Left ventricle myocardium inferior (tissue), 1 donor: ENCODE measurements around the gene SPG11. TPM values are rescaled to one million over a fixed set of nuclear protein-coding genes. Genes with fewer than 3 reads are reported as not detected.

Experiments
- DNase-seq: peaks from one replicate; pipeline ENCODE4 v3.0.0-alpha.2; 2020
- H3K27ac ChIP-seq: fragments of 200-600 bp; replicated peaks from 2 replicates; pipeline ENCODE4 v1.8.0; 2021
- H3K27me3 ChIP-seq: fragments of 200-600 bp; 2 replicates; pipeline ENCODE4 v1.8.0; 2021; ENCODE audit warnings: low read depth
- H3K36me3 ChIP-seq: fragments of 200-600 bp; 2 replicates; pipeline ENCODE4 v1.8.0; 2021
- H3K4me1 ChIP-seq: fragments of 200-600 bp; 2 replicates; pipeline ENCODE4 v1.8.0; 2021
- H3K4me3 ChIP-seq: fragments of 200-600 bp; 2 replicates; pipeline ENCODE4 v1.8.0; 2021; ENCODE audit warnings: mild to moderate bottlenecking, moderate library complexity
- H3K9me3 ChIP-seq: fragments of 200-600 bp; replicated peaks from 2 replicates; pipeline ENCODE4 v1.8.0; 2021
- CTCF ChIP-seq: fragments of 200-600 bp; IDR thresholded peaks from 2 replicates; pipeline ENCODE4 v1.8.0; 2021; ENCODE audit warnings: antibody characterized with exemption, mild to moderate bottlenecking, borderline replicate concordance
- intact Hi-C: fragments of 100-400 bp; cut with micrococcal nuclease; formaldehyde crosslinking; loops from one replicate; pipeline ENCODE4 v1.11.0; 2022
- total RNA-seq: library from RNA; stranded (reverse); fragmentation: NEBNext Ultra II Directional; extraction: Animal tissue kit (Norgen Biotek cat#: 25700); gene quantifications from one replicate; pipeline ENCODE4 v1.2.1, GENCODE V29; 2021
- donor health status: DM: no; HTN: yes; CAD: no; lungs with severe emphysema.

SPG11 gene
- total RNA-seq, 1 donor from 2014 or later = 49.6 TPM

GRCh38 chr15:44659056-44659455 lies 4.4 kb downstream of the SPG11 start:
- Histone ChIP-seq H3K4me3 (no peak overlapping the region), H3K27ac (no peak overlapping the region), H3K4me1 (peaks cover 52% of the 10 kb centered on the region), H3K9me3 (no peaks in the 10 kb centered on the region), H3K36me3 (peaks cover 60% of the 10 kb centered on the region), H3K27me3 (no peaks in the 10 kb centered on the region)
- DNase-seq = no peak
- intact Hi-C loops = no loop called here
- TF ChIP-seq CTCF = no peak

GRCh38 chr15:44657378-44657777 lies 6.1 kb downstream of the SPG11 start:
- H3K9me3 ChIP-seq = no peaks in the 10 kb centered on the region
- peaks cover 37% of the 10 kb centered on the region for H3K4me1 ChIP-seq
- TF ChIP-seq CTCF = no peak
- H3K27me3 ChIP-seq = no peaks in the 10 kb centered on the region
- DNase-seq = no peak
- no peak overlapping the region for H3K4me3 ChIP-seq
- peaks cover 75% of the 10 kb centered on the region for H3K36me3 ChIP-seq
- intact Hi-C loops = no loop called here
- H3K27ac ChIP-seq = peak overlapping the region; percentile 62

- Histone ChIP-seq H3K36me3 (peaks cover 80% of the 10 kb centered on the region), H3K9me3 (no peaks in the 10 kb centered on the region), H3K4me3 (peak overlapping the region; percentile 1), H3K27ac (peak overlapping the region; percentile 62), H3K27me3 (no peaks in the 10 kb centered on the region), H3K4me1 (peaks cover 32% of the 10 kb centered on the region)
- DNase-seq = no peak
- TF ChIP-seq CTCF = no peak
- intact Hi-C loops = no loop called here
These were observed 6.5 kb downstream of the SPG11 start for GRCh38 chr15:44656913-44657312.

GRCh38 chr15:44656298-44656697 lies 7.2 kb downstream of the SPG11 start:
- no peaks in the 10 kb centered on the region for H3K27me3 ChIP-seq
- peaks cover 26% of the 10 kb centered on the region for H3K4me1 ChIP-seq
- intact Hi-C loops = no loop called here
- no peak for DNase-seq
- H3K4me3 ChIP-seq = peak overlapping the region; percentile 1
- H3K9me3 ChIP-seq = no peaks in the 10 kb centered on the region
- peak overlapping the region; percentile 62 for H3K27ac ChIP-seq
- peaks cover 86% of the 10 kb centered on the region for H3K36me3 ChIP-seq
- TF ChIP-seq CTCF = no peak

- H3K27me3 ChIP-seq = no peaks in the 10 kb centered on the region
- H3K27ac ChIP-seq = no peak overlapping the region
- peaks cover 18% of the 10 kb centered on the region for H3K4me1 ChIP-seq
- no peak overlapping the region for H3K4me3 ChIP-seq
- DNase-seq = no peak
- no peak for TF ChIP-seq CTCF
- intact Hi-C loops = no loop called here
- H3K36me3 ChIP-seq = peaks cover 95% of the 10 kb centered on the region
- no peaks in the 10 kb centered on the region for H3K9me3 ChIP-seq
These were observed 8.6 kb downstream of the SPG11 start for GRCh38 chr15:44654858-44655257.

GRCh38 chr15:44647637-44648036 lies 15.8 kb downstream of the SPG11 start:
- no peak overlapping the region for H3K27ac ChIP-seq
- DNase-seq = no peak
- peaks cover 5% of the 10 kb centered on the region for H3K9me3 ChIP-seq
- H3K36me3 ChIP-seq = peaks cover 79% of the 10 kb centered on the region
- no peak overlapping the region for H3K4me3 ChIP-seq
- TF ChIP-seq CTCF = no peak
- H3K27me3 ChIP-seq = no peaks in the 10 kb centered on the region
- no peaks in the 10 kb centered on the region for H3K4me1 ChIP-seq
- intact Hi-C loops = no loop called here
